HL-60 (cell line): ENCODE results near the gene MMP28.

Experiments
- DNase-seq, 2 experiments: peaks; one replicate each; pipeline ENCODE4 v3.0.0-alpha.2; 2010 to 2020; ENCODE audit warnings: low read depth in 1 of 2, low spot score in 1 of 2
- H3K27ac ChIP-seq: fragments of 250-450 bp; sonication (Bioruptor Pico); replicated peaks from 2 replicates; pipeline ENCODE4 v1.5.1; 2020; ENCODE audit warnings: mild to moderate bottlenecking, moderate library complexity
- H3K27me3 ChIP-seq: fragments of 250-450 bp; sonication (Bioruptor Pico); 2 replicates; pipeline ENCODE4 v1.5.1; 2021; ENCODE audit warnings: mild to moderate bottlenecking, moderate library complexity; ENCODE audit not compliant: insufficient read depth, poor library complexity, severe bottlenecking
- H3K4me3 ChIP-seq: replicated peaks from 2 replicates; pipeline ENCODE4 v1.5.1; 2011; ENCODE audit warnings: mild to moderate bottlenecking, control low read depth, low read length; ENCODE audit not compliant: insufficient read depth
- CTCF ChIP-seq: IDR thresholded peaks from one replicate; pipeline ENCODE4 v1.5.1; 2011; ENCODE audit warnings: low read length, control low read depth, inconsistent platforms; ENCODE audit not compliant: insufficient read depth
- GABPA ChIP-seq: IDR thresholded peaks from 2 replicates; pipeline ENCODE4 v1.6.1; 2012; ENCODE audit warnings: low read depth
- POLR2AphosphoS5 ChIP-seq: IDR thresholded peaks from 2 replicates; pipeline ENCODE4 v1.6.1; 2012; ENCODE audit warnings: low read depth
- REST ChIP-seq: IDR thresholded peaks from 2 replicates; pipeline ENCODE4 v1.6.1; 2012; ENCODE audit warnings: low read depth; ENCODE audit not compliant: insufficient replicate concordance
- SPI1 ChIP-seq: IDR thresholded peaks from 2 replicates; pipeline ENCODE4 v1.6.1; 2012; ENCODE audit warnings: low read depth, mild to moderate bottlenecking, borderline replicate concordance

Gene MMP28

GRCh38 chr17:35809855-35810461, 14.5 kb upstream of the MMP28 start:
- no peak for DNase-seq
- TF ChIP-seq REST (no peak), SPI1 (no peak), GABPA (no peak), POLR2AphosphoS5 (no peak), CTCF (no peak)
- peak overlapping the region; percentile 98 for H3K27ac ChIP-seq

GRCh38 chr17:35808962-35809854, 13.8 kb upstream of the MMP28 start, which contains the start of gene TAF15:
Gene TAF15 (plus strand): TSS chr17:35809484. CDS start chr17:35809570, 86 bp downstream.
- H3K27me3 ChIP-seq: no peaks in the 10 kb centered on the region
- TF ChIP-seq SPI1: peak; percentile 72; the same call in 1 of the 2 replicates
- peak; percentile 91 for TF ChIP-seq CTCF
- TF ChIP-seq GABPA: no peak
- peak; percentile 99 for TF ChIP-seq POLR2AphosphoS5
- peak; percentile 81 for TF ChIP-seq REST
- peak; percentile 98 for DNase-seq
- peak within 1 kb of the TSS; percentile 98 for H3K4me3 ChIP-seq
- H3K27ac ChIP-seq: peak within 1 kb of the TSS; percentile 98

More at GRCh38 chr17:35809855-35810461, 14.5 kb upstream of the MMP28 start:
- Histone ChIP-seq H3K27me3 (no peaks in the 10 kb centered on the region), H3K4me3 (peak overlapping the region; percentile 98)

GRCh38 chr17:35808240-35808961, 13.0 kb upstream of the MMP28 start:
- peak; percentile 31 for TF ChIP-seq REST
- TF ChIP-seq SPI1: no peak
- no peak for DNase-seq
- Histone ChIP-seq H3K27me3 (no peaks in the 10 kb centered on the region), H3K27ac (peak overlapping the region; percentile 98), H3K4me3 (peak overlapping the region; percentile 36)
